ENCODE results near the gene KIF6.

Gene KIF6

DNA sequence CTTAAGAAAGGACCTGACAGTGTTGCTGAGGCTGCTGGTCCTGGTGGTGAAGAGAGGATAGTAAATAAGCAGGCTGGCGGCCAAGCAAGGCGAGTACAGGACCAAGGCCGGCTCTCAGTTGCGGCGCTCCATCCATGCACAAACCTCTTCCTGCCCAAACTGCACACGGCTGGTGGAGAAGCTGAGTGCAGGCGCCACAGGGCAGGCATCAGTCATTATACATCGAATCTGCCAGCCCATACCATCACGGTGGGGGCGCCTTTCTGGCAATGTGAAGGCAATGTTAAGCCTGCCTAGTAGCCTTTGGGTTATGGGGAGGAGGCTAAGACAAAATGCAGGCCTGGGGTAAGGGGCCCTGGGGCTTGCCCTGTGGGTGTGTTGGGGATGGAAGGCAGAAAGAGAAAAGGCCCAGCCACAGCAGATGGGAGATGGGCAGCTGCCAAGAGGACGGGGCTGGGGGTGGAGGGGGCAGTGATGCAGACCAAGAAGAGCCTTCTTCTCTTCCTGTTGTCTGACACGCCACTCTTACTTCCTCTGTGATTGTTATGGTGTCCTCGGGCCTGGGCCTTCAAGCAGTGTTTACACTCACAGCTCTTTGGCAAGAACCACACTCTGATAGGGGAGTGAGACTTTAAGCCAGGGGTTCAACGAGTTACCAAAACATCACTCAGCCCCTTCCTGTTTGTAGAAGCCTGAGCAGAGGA lies 382.4 kb downstream of the KIF6 start:
- H3K27ac ChIP-seq: no peak overlapping the region
- H3K79me2 ChIP-seq: no peaks in the 10 kb centered on the region
- no peaks in the 10 kb centered on the region for H3K36me3 ChIP-seq (ENCODE audit: control insufficient read depth, insufficient read depth, low read length)
- H3K4me1 ChIP-seq: no peaks in the 10 kb centered on the region
- TF ChIP-seq, protein P1, sequence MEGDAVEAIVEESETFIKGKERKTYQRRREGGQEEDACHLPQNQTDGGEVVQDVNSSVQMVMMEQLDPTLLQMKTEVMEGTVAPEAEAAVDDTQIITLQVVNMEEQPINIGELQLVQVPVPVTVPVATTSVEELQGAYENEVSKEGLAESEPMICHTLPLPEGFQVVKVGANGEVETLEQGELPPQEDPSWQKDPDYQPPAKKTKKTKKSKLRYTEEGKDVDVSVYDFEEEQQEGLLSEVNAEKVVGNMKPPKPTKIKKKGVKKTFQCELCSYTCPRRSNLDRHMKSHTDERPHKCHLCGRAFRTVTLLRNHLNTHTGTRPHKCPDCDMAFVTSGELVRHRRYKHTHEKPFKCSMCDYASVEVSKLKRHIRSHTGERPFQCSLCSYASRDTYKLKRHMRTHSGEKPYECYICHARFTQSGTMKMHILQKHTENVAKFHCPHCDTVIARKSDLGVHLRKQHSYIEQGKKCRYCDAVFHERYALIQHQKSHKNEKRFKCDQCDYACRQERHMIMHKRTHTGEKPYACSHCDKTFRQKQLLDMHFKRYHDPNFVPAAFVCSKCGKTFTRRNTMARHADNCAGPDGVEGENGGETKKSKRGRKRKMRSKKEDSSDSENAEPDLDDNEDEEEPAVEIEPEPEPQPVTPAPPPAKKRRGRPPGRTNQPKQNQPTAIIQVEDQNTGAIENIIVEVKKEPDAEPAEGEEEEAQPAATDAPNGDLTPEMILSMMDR (IDR thresholded peaks at IDR 0.05): no peak
- H3K27me3 ChIP-seq (ENCODE audit: control insufficient read depth, insufficient read depth, low read length): no peaks in the 10 kb centered on the region
- H2AFZ ChIP-seq: no peak overlapping the region
- H3K9me3 ChIP-seq (ENCODE audit: control insufficient read depth, low read length): no peaks in the 10 kb centered on the region
- no peak overlapping the region for H3K9ac ChIP-seq
- no peak overlapping the region for H3K4me2 ChIP-seq (ENCODE audit: low read length)
- no peak overlapping the region for H3K4me3 ChIP-seq (ENCODE audit: low read depth, low read length)

DNA sequence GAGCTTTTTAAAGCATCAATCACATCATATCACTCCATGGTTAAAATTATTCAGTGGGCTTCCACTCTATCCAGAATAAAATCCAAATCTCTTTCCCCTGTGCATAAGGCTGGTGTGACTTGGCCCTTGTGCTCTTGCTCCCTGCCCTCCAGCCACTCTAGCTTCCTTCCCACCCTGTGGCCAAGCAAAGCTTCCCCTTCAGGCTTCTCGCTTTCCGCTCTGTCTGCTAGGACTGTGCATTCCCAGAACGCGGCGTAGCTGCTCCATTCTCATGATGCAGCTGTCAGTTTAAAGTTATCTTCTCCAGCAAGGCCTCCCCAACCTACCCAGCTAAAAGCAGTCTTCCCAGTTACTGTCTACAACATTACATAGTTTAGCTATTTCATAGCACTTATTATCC lies 383.3 kb downstream of the KIF6 start:
- H3K27ac ChIP-seq: no peak overlapping the region
- H3K9ac ChIP-seq: no peak overlapping the region
- no peaks in the 10 kb centered on the region for H3K79me2 ChIP-seq
- H3K9me3 ChIP-seq (ENCODE audit: control insufficient read depth, low read length): no peaks in the 10 kb centered on the region
- TF ChIP-seq, protein P1 (IDR thresholded peaks at IDR 0.05): no peak
- no peak overlapping the region for H3K4me2 ChIP-seq (ENCODE audit: low read length)
- H3K27me3 ChIP-seq (ENCODE audit: control insufficient read depth, insufficient read depth, low read length): no peaks in the 10 kb centered on the region
- H2AFZ ChIP-seq: no peak overlapping the region
- no peak overlapping the region for H3K4me3 ChIP-seq (ENCODE audit: low read depth, low read length)
- H3K4me1 ChIP-seq: no peaks in the 10 kb centered on the region
- no peaks in the 10 kb centered on the region for H3K36me3 ChIP-seq (ENCODE audit: control insufficient read depth, insufficient read depth, low read length)

DNA sequence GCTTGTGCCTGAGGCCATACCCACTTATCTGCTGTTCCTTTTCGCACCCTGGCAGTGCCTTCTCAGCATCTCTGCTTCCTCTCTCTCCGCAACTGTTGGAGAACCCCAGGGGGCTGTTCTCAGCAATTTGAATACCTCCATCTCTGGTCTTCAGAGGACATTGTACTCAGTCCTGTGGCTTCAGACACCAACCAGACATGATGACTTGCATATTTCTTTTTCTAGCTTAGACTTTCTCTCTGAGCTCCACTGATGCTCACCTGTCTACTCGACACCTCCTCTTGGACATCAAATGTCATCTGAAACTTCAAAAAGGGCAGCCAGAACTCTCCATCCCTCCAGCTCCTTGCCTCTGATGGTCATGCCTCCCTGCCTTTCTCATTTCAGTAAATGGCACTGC lies 383.9 kb downstream of the KIF6 start:
- H3K27ac ChIP-seq: no peak overlapping the region
- TF ChIP-seq, protein P1 (IDR thresholded peaks at IDR 0.05): no peak
- H3K79me2 ChIP-seq: no peaks in the 10 kb centered on the region
- H3K9ac ChIP-seq: no peak overlapping the region
- H3K4me1 ChIP-seq: no peaks in the 10 kb centered on the region
- H3K4me2 ChIP-seq (ENCODE audit: low read length): no peak overlapping the region
- no peaks in the 10 kb centered on the region for H3K9me3 ChIP-seq (ENCODE audit: control insufficient read depth, low read length)
- no peaks in the 10 kb centered on the region for H3K27me3 ChIP-seq (ENCODE audit: control insufficient read depth, insufficient read depth, low read length)
- H2AFZ ChIP-seq: no peak overlapping the region
- no peak overlapping the region for H3K4me3 ChIP-seq (ENCODE audit: low read depth, low read length)
- H3K36me3 ChIP-seq (ENCODE audit: control insufficient read depth, insufficient read depth, low read length): no peaks in the 10 kb centered on the region

DNA sequence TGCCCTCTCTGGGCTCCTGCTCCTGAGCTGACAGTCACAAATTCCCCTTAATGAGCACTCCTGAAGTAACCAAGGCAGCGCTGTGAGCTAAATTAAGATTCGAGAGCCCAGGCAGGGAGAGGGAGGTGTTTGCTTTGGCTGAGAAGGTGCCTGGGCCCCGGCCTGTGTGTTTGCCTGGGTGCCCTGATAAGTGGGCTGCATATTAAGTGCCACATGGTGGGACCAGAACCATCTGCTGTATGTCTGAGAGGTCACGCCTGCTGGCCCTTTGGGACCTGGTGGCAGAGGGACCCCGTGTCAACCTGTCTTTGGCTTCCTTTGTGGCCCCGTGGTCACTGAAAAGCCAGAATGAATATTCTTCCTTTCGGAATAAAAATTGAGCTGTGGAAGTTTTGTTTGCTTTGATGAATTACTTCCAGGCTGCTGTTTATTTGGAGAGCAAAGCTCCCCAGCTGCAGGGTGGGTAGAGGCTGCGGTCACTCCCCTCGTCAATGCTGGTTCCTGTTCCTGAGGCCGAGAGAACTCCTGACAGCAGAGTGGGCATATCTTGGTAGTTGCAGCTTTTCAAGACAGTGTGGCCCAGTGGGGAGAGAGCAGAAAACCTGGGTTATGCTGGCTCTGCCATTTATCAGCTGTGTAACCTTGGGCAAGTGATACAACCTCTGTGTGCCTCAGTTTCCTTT lies 385.2 kb downstream of the KIF6 start:
- TF ChIP-seq, protein P1 (IDR thresholded peaks at IDR 0.05): no peak
- H3K9ac ChIP-seq: no peak overlapping the region
- H3K27me3 ChIP-seq (ENCODE audit: control insufficient read depth, insufficient read depth, low read length): no peaks in the 10 kb centered on the region
- H3K9me3 ChIP-seq (ENCODE audit: control insufficient read depth, low read length): no peaks in the 10 kb centered on the region
- H3K36me3 ChIP-seq (ENCODE audit: control insufficient read depth, insufficient read depth, low read length): no peaks in the 10 kb centered on the region
- no peaks in the 10 kb centered on the region for H3K4me1 ChIP-seq
- H3K4me2 ChIP-seq (ENCODE audit: low read length): no peak overlapping the region
- no peak overlapping the region for H3K4me3 ChIP-seq (ENCODE audit: low read depth, low read length)
- H3K79me2 ChIP-seq: no peaks in the 10 kb centered on the region
- H2AFZ ChIP-seq: no peak overlapping the region
- no peak overlapping the region for H3K27ac ChIP-seq
